Parathyroid adenoma (tissue), 2 donors: ENCODE measurements around the gene PACS1.

Experiments
- H2AFZ ChIP-seq: fragments of 300-600 bp; sonication (generic); one replicate; pipeline ENCODE4 v1.7.0; 2017; ENCODE audit warnings: antibody characterized with exemption, mild to moderate bottlenecking
- H3K27ac ChIP-seq: fragments of 300-600 bp; sonication (generic); one replicate; pipeline ENCODE4 v1.7.0; 2017
- H3K27me3 ChIP-seq: fragments of 300-600 bp; sonication (generic); one replicate; pipeline ENCODE4 v1.7.0; 2017; ENCODE audit warnings: low read length; ENCODE audit not compliant: control insufficient read depth, insufficient read depth
- H3K36me3 ChIP-seq: fragments of 300-600 bp; sonication (generic); one replicate; pipeline ENCODE4 v1.7.0; 2017; ENCODE audit warnings: low read length; ENCODE audit not compliant: control insufficient read depth, insufficient read depth
- H3K4me1 ChIP-seq: fragments of 300-600 bp; sonication (generic); one replicate; pipeline ENCODE4 v1.7.0; 2017; ENCODE audit warnings: control low read depth
- H3K4me2 ChIP-seq: fragments of 300-600 bp; sonication (generic); one replicate; pipeline ENCODE4 v1.7.0; 2017; ENCODE audit warnings: low read length
- H3K4me3 ChIP-seq: fragments of 300-600 bp; sonication (generic); one replicate; pipeline ENCODE4 v1.7.0; 2017; ENCODE audit warnings: low read depth, low read length
- H3K79me2 ChIP-seq: fragments of 300-600 bp; sonication (generic); one replicate; pipeline ENCODE4 v1.7.0; 2017; ENCODE audit warnings: control low read depth
- H3K9ac ChIP-seq: fragments of 300-600 bp; sonication (generic); one replicate; pipeline ENCODE4 v1.7.0; 2017; ENCODE audit warnings: mild to moderate bottlenecking
- H3K9me3 ChIP-seq: fragments of 300-600 bp; sonication (generic); one replicate; pipeline ENCODE4 v1.7.0; 2017; ENCODE audit warnings: low read length; ENCODE audit not compliant: control insufficient read depth
- CTCF ChIP-seq: fragments of 300-600 bp; sonication (generic); IDR thresholded peaks from one replicate; pipeline ENCODE4 v1.7.0; 2017; ENCODE audit warnings: antibody characterized with exemption, mild to moderate bottlenecking
- donor health status: primary hyperparathyroidism.

PACS1 gene

GRCh38 chr11:66158156-66158555, 88.1 kb downstream of the PACS1 start:
- Histone ChIP-seq H3K79me2 (peaks cover 2% of the 10 kb centered on the region), H3K4me1 (no peaks in the 10 kb centered on the region), H2AFZ (no peak overlapping the region), H3K27me3 (no peaks in the 10 kb centered on the region), H3K9ac (no peak overlapping the region), H3K36me3 (no peaks in the 10 kb centered on the region), H3K4me3 (no peak overlapping the region), H3K4me2 (no peak overlapping the region), H3K9me3 (no peaks in the 10 kb centered on the region), H3K27ac (no peak overlapping the region)
- TF ChIP-seq CTCF = no peak

- Histone ChIP-seq H3K4me2 (no peak overlapping the region), H3K9ac (no peak overlapping the region), H3K27ac (no peak overlapping the region), H3K4me1 (no peaks in the 10 kb centered on the region), H3K36me3 (no peaks in the 10 kb centered on the region), H3K27me3 (no peaks in the 10 kb centered on the region), H3K9me3 (no peaks in the 10 kb centered on the region), H2AFZ (no peak overlapping the region), H3K4me3 (no peak overlapping the region), H3K79me2 (no peaks in the 10 kb centered on the region)
- TF ChIP-seq CTCF = no peak
These were observed 89.4 kb downstream of the PACS1 start for GRCh38 chr11:66159324-66159984.

- Histone ChIP-seq H3K9me3 (no peaks in the 10 kb centered on the region), H3K4me2 (no peak overlapping the region), H3K27me3 (no peaks in the 10 kb centered on the region), H3K27ac (no peak overlapping the region), H2AFZ (no peak overlapping the region), H3K4me3 (no peak overlapping the region), H3K4me1 (no peaks in the 10 kb centered on the region), H3K79me2 (no peaks in the 10 kb centered on the region), H3K9ac (no peak overlapping the region), H3K36me3 (no peaks in the 10 kb centered on the region)
- no peak for TF ChIP-seq CTCF
These were observed 90.6 kb downstream of the PACS1 start for GRCh38 chr11:66160709-66161108.

- no peaks in the 10 kb centered on the region for H3K36me3 ChIP-seq
These were observed 98.2 kb downstream of the PACS1 start for GRCh38 chr11:66168289-66168688.

More at GRCh38 chr11:66168289-66168688, 98.2 kb downstream of the PACS1 start:
- Histone ChIP-seq H3K4me2 (no peak overlapping the region), H3K9ac (no peak overlapping the region), H3K4me1 (no peaks in the 10 kb centered on the region), H3K9me3 (no peaks in the 10 kb centered on the region), H3K4me3 (no peak overlapping the region), H3K27me3 (no peaks in the 10 kb centered on the region), H3K27ac (no peak overlapping the region), H3K79me2 (peaks cover 2% of the 10 kb centered on the region), H2AFZ (no peak overlapping the region)
- no peak for TF ChIP-seq CTCF
